ENCODE measurements around the gene SLITRK3. TPM values are rescaled to one million over a fixed set of nuclear protein-coding genes. Genes with fewer than 3 reads are reported as not detected.

Gene SLITRK3
- total RNA-seq, 2 experiments from 2014 or later, result not detected

Other genes starting within 250 kb of the SLITRK3 start
- gene SI, start 117.9 kb downstream of the SLITRK3 start, total RNA-seq, result not detected